Mesendoderm (in vitro differentiated cells): Measurements from ENCODE around the gene MYBPC3.

ENCODE experiments used
- DNase-seq: peaks from one replicate; pipeline ENCODE4 v3.0.0; 2013
- H2AK5ac ChIP-seq: 2 replicates; pipeline ENCODE4 v1.6.1; 2013; ENCODE audit warnings: low read length, inconsistent platforms
- H2BK120ac ChIP-seq: 2 replicates; pipeline ENCODE4 v1.6.1; 2013; ENCODE audit warnings: low read depth, mild to moderate bottlenecking, low read length, moderate library complexity, mixed read lengths
- H2BK15ac ChIP-seq: replicated peaks from 2 replicates; pipeline ENCODE4 v1.6.1; 2013; ENCODE audit warnings: low read depth, mild to moderate bottlenecking, moderate library complexity
- H2BK5ac ChIP-seq: 2 replicates; pipeline ENCODE4 v1.6.1; 2013; ENCODE audit warnings: low read length, inconsistent platforms
- H3K18ac ChIP-seq: 2 replicates; pipeline ENCODE4 v1.6.1; 2013; ENCODE audit warnings: mild to moderate bottlenecking, low read length, mixed read lengths
- H3K23ac ChIP-seq: one replicate; pipeline ENCODE4 v1.6.1; 2013; ENCODE audit warnings: low read length
- H3K27ac ChIP-seq: 2 replicates; pipeline ENCODE4 v1.5.1; 2013; ENCODE audit warnings: low read depth, mild to moderate bottlenecking, inconsistent platforms, low read length, moderate library complexity
- H3K27me3 ChIP-seq: 2 replicates; pipeline ENCODE4 v1.6.1; 2013; ENCODE audit warnings: low read length, control low read depth, mild to moderate bottlenecking, inconsistent platforms; ENCODE audit not compliant: insufficient read depth, poor library complexity
- H3K36me3 ChIP-seq: 2 replicates; pipeline ENCODE4 v1.6.1; 2013; ENCODE audit warnings: low read length, inconsistent platforms; ENCODE audit not compliant: control insufficient read depth, insufficient read depth
- H3K4ac ChIP-seq: one replicate; pipeline ENCODE4 v1.6.1; 2013; ENCODE audit warnings: low read depth, mild to moderate bottlenecking, low read length, moderate library complexity
- H3K4me1 ChIP-seq: 2 replicates; pipeline ENCODE4 v1.6.1; 2013; ENCODE audit warnings: low read depth, low read length, inconsistent platforms; ENCODE audit not compliant: control insufficient read depth
- H3K4me2 ChIP-seq: 2 replicates; pipeline ENCODE4 v1.6.1; 2013; ENCODE audit warnings: low read length
- H3K4me3 ChIP-seq: 2 replicates; pipeline ENCODE4 v1.5.1; 2013; ENCODE audit warnings: mild to moderate bottlenecking, low read length
- H3K56ac ChIP-seq: one replicate; pipeline ENCODE4 v1.6.1; 2013; ENCODE audit warnings: low read length
- H3K79me1 ChIP-seq: 2 replicates; pipeline ENCODE4 v1.6.1; 2013; ENCODE audit warnings: low read length, inconsistent platforms
- H3K79me2 ChIP-seq: 2 replicates; pipeline ENCODE4 v1.6.1; 2013; ENCODE audit warnings: mild to moderate bottlenecking, low read length; ENCODE audit not compliant: control insufficient read depth, insufficient read depth
- H3K9ac ChIP-seq: 2 replicates; pipeline ENCODE4 v1.6.1; 2013; ENCODE audit warnings: low read length, inconsistent platforms
- H4K5ac ChIP-seq: one replicate; pipeline ENCODE4 v1.6.1; 2013; ENCODE audit warnings: low read length
- H4K8ac ChIP-seq: one replicate; pipeline ENCODE4 v1.6.1; 2013; ENCODE audit warnings: low read depth, mild to moderate bottlenecking, control low read depth, low read length, moderate library complexity
- WGBS: extraction: QIAGEN DNeasy Blood & Tissue Kit; methylation state at CpG from one replicate; pipeline ENCODE4 v1.1.7; 2013; ENCODE audit warnings: low lambda C conversion rate, missing lambda C conversion rate; ENCODE audit not compliant: insufficient coverage; ENCODE audit errors: extremely low coverage; 5-methylcytosine and 5-hydroxymethylcytosine counted together

Gene MYBPC3

DNA sequence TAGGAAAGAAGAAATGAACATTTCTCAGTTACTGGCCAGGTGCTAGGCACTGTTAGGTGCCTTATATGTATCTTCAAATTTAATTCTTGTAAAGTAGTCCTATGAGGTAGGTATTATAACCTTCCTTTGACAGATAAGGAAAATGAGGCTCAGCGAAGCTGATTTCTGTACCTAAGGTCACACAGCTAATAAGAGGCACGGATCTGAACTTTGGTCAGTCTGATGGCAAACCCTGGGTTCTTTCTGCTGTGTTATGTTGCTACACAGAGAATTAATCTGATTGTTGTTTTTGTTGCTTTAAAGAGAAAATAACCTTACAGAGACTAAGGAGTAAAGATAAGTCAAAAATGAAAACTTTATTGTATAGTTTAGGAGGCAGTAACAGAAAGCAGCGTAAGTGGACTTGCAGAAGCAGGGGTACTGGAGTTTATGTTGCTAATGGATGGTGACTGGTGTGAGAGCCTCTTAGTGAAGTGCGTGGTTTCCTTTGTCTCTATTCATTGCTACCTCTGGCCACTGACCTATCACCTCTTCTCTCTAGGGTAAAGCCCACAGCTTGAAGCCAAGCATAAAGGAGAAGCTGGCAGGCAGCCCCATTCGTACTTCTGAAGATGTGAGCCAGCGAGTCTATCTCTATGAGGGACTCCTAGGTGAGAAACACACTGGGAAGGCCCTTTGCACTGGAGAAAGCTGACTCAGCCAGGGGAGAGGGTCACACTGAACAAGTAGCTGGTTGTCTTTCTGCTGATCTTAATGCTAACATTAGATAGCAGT, 44.3 kb downstream of the MYBPC3 start:
- Histone ChIP-seq H3K9ac (no peak overlapping the region), H3K79me1 (no peaks in the 10 kb centered on the region), H3K23ac (no peak overlapping the region), H3K4me2 (no peak overlapping the region), H2BK120ac (no peak overlapping the region), H2BK5ac (no peak overlapping the region), H3K36me3 (peaks cover 7% of the 10 kb centered on the region), H3K4me3 (no peak overlapping the region), H3K79me2 (no peaks in the 10 kb centered on the region), H4K5ac (no peak overlapping the region), H3K4me1 (no peaks in the 10 kb centered on the region), H2AK5ac (no peak overlapping the region), H3K18ac (no peak overlapping the region), H3K56ac (no peak overlapping the region), H3K27me3 (no peaks in the 10 kb centered on the region), H4K8ac (no peak overlapping the region), H3K27ac (no peak overlapping the region), H2BK15ac (no peak overlapping the region), H3K4ac (no peak overlapping the region)
- no CpG with 5 or more reads among the region's 6 CpGs for WGBS
- DNase-seq: no peak

DNA sequence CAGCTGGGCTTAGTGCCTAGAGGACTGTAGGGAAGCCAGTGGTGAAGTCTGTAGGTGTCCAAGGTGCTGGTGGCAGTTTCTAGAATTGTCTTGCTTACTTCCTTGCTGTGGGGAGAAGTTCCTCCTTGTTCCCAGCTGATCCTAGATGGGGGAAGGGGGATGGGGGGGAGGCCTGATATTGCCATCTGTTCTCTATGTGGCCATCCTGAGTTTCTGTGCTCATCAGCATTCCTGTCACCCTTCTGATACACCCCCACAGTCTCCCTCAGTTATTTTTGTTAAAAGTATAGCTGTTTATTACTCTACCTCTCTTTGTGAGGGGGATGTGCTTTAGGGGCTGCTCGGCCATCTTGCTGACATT, 46.0 kb downstream of the MYBPC3 start:
- Histone ChIP-seq H3K79me1 (no peaks in the 10 kb centered on the region), H3K79me2 (no peaks in the 10 kb centered on the region), H4K8ac (no peak overlapping the region), H3K36me3 (peaks cover 5% of the 10 kb centered on the region), H3K27me3 (no peaks in the 10 kb centered on the region), H3K18ac (no peak overlapping the region), H3K4ac (no peak overlapping the region), H2BK120ac (no peak overlapping the region), H3K56ac (no peak overlapping the region), H3K9ac (no peak overlapping the region), H3K4me1 (no peaks in the 10 kb centered on the region), H3K23ac (no peak overlapping the region), H3K4me2 (no peak overlapping the region), H2BK15ac (no peak overlapping the region), H2AK5ac (no peak overlapping the region), H4K5ac (no peak overlapping the region), H3K4me3 (no peak overlapping the region), H3K27ac (no peak overlapping the region), H2BK5ac (no peak overlapping the region)
- DNase-seq: no peak
- WGBS: no CpG with 5 or more reads among the region's 1 CpG

DNA sequence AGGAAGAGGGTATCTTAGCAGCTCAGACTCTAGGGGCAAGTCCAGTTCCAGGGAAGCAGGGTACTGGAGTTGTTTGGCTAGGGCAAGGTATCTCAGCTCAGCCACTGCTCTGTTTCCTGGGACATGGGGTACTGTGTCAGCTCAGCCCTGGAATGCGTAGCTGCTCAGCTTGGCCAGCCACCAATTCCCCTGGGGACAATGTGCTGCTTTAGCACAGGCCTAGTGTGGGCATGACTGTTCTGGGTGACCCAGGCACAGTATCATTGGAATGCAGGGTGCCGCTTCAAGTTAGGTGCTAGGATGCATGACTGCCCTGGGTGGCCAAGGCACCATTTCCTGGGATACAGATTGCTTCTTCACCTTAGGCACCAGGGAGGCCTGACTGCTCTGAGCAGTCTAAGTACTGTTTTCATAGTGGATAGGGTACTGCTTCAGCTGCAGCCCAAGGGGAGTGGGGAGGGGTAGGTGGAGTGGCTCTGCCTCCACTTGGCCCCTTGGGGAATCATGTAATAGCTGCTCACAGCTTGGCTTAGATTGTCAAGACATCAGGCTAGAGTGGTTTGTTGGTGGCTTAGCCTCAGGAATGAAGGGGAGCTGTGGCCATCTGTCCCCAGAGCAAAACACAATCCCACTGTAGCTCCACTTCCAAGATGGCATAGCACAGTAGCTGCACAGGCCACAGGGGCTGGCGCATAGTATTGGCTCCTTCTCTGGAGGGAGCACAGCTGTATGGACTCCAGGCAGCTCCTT, 46.6 kb downstream of the MYBPC3 start:
- H4K5ac ChIP-seq: no peak overlapping the region
- H3K4me1 ChIP-seq: no peaks in the 10 kb centered on the region
- H3K27ac ChIP-seq: no peak overlapping the region
- no peak overlapping the region for H2BK15ac ChIP-seq
- H4K8ac ChIP-seq: no peak overlapping the region
- H3K56ac ChIP-seq: no peak overlapping the region
- no peaks in the 10 kb centered on the region for H3K27me3 ChIP-seq
- no CpG with 5 or more reads among the region's 3 CpGs for WGBS
- no peak overlapping the region for H3K23ac ChIP-seq
- no peak overlapping the region for H3K4me2 ChIP-seq
- H2BK5ac ChIP-seq: no peak overlapping the region
- H3K4me3 ChIP-seq: no peak overlapping the region
- no peaks in the 10 kb centered on the region for H3K79me1 ChIP-seq
- H2AK5ac ChIP-seq: no peak overlapping the region
- H3K4ac ChIP-seq: no peak overlapping the region
- H3K18ac ChIP-seq: no peak overlapping the region
- H2BK120ac ChIP-seq: no peak overlapping the region
- peaks cover 5% of the 10 kb centered on the region for H3K36me3 ChIP-seq
- no peak for DNase-seq
- H3K79me2 ChIP-seq: no peaks in the 10 kb centered on the region
- no peak overlapping the region for H3K9ac ChIP-seq

DNA sequence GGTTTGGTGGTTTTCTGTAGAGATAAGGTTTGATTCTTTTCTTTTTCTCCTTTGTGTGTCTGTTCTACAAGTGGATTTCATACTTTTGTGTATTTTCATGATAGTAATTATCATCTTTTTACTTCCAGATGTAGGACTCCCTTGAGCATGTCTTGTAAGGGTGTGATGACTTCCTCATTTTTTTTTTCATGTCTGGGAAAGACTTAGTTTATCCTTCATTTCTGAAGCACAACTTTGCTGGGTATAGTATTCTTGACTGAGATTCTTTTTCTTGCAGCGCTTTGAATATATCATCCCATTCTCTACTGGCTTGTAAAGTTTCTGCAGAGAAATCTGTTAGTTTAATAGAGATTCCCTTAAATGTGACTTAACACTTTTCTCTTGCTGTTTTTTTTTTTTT, 49.6 kb downstream of the MYBPC3 start:
- H3K27me3 ChIP-seq: no peaks in the 10 kb centered on the region
- H2BK120ac ChIP-seq: no peak overlapping the region
- no peak for DNase-seq
- no peak overlapping the region for H3K18ac ChIP-seq
- no peak overlapping the region for H3K4ac ChIP-seq
- H2AK5ac ChIP-seq: no peak overlapping the region
- no peak overlapping the region for H2BK5ac ChIP-seq
- no peaks in the 10 kb centered on the region for H3K4me1 ChIP-seq
- no peaks in the 10 kb centered on the region for H3K36me3 ChIP-seq
- no peaks in the 10 kb centered on the region for H3K79me1 ChIP-seq
- no peak overlapping the region for H3K4me3 ChIP-seq
- H4K8ac ChIP-seq: no peak overlapping the region
- no peak overlapping the region for H3K27ac ChIP-seq
- no peak overlapping the region for H3K56ac ChIP-seq
- no peak overlapping the region for H3K9ac ChIP-seq
- no peak overlapping the region for H4K5ac ChIP-seq
- H2BK15ac ChIP-seq: no peak overlapping the region
- no peak overlapping the region for H3K4me2 ChIP-seq
- no CpG with 5 or more reads among the region's 1 CpG for WGBS
- no peak overlapping the region for H3K23ac ChIP-seq
- H3K79me2 ChIP-seq: no peaks in the 10 kb centered on the region

DNA sequence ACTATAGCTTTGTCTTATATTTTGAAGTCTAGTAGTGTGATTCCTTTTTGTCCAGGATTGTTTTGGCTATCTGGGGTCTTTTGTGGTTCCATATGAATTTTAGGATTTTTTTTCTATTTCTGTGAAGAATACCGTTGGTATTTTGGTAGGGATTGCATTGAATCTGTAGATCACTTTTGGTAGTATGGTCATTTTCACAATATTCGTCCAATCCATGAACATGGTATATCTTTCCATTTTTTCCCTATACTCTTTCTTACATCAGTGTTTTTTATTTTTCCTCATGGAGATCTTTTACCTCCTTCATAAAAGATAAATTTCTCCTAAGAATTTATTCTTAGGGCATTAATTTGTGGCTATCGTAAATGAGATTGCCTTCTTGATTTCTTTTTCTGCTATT, 53.4 kb downstream of the MYBPC3 start:
- H3K79me2 ChIP-seq: no peaks in the 10 kb centered on the region
- DNase-seq: no peak
- H3K27ac ChIP-seq: no peak overlapping the region
- H3K79me1 ChIP-seq: no peaks in the 10 kb centered on the region
- no peak overlapping the region for H3K56ac ChIP-seq
- no peak overlapping the region for H2BK5ac ChIP-seq
- peaks cover 2% of the 10 kb centered on the region for H3K36me3 ChIP-seq
- H2AK5ac ChIP-seq: no peak overlapping the region
- H3K9ac ChIP-seq: no peak overlapping the region
- no peak overlapping the region for H3K23ac ChIP-seq
- H3K18ac ChIP-seq: no peak overlapping the region
- H2BK120ac ChIP-seq: no peak overlapping the region
- H4K8ac ChIP-seq: no peak overlapping the region
- no peaks in the 10 kb centered on the region for H3K27me3 ChIP-seq
- H3K4me3 ChIP-seq: no peak overlapping the region
- no CpG with 5 or more reads among the region's 3 CpGs for WGBS
- H3K4ac ChIP-seq: no peak overlapping the region
- no peaks in the 10 kb centered on the region for H3K4me1 ChIP-seq
- H3K4me2 ChIP-seq: no peak overlapping the region
- H4K5ac ChIP-seq: no peak overlapping the region
- no peak overlapping the region for H2BK15ac ChIP-seq
